Glomerular endothelial cell (primary cell): ENCODE measurements around the gene SARM1. TPM values are rescaled to one million over a fixed set of nuclear protein-coding genes. Genes with fewer than 3 reads are reported as not detected.

Experiments used
- DNase-seq: peaks from one replicate; pipeline ENCODE4 v3.0.0-alpha.2; 2011; ENCODE audit warnings: low read depth, low spot score; ENCODE audit errors: extremely low read depth
- total RNA-seq: library from RNA; depleted of rRNA; stranded (reverse); fragments of >200 nt; gene quantifications from 2 replicates; pipeline ENCODE4 v1.2.3, GENCODE V29; 2015

Gene SARM1
- total RNA-seq, 1 donor from 2014 or later: 6.7 TPM

DNA sequence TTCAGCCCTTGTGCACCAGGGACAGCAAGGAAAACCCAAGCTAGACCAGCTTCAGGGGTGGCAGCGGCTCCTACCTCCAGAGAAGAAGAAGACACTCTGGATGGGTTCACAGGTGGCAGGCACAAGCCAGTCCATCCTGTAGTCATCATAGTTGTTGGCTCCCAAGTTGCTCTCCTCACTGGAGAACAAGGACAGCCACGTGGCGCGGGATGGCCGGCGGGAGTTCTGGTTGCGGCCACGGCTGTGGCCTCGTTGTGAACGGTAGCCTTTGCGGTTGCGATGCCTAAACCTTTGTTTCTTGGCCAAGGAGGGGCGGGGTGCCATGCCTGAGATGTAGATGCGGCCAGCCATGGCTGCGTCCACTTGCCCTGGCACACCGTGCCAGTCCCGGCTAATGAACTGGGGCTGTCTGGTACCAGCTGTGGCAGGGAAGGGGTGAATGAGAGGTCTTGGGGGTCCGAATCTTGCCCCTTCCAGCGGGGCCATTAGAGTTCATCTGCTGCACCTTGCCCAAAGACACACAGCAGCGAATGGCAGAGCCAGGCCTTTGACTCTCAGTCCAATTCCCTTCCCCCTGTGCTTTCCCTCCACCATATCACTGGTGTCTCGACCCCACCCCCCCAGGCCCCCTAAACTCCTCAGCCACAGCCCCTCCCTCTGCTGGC lies 3.7 kb upstream of the SARM1 start:
- DNase-seq: no peak

- no peak for DNase-seq
Observed at GRCh38 chr17:28368306-28368831, 3.1 kb upstream of the SARM1 start.

- DNase-seq: no peak
Observed at GRCh38 chr17:28368915-28369683, 2.4 kb upstream of the SARM1 start.

DNA sequence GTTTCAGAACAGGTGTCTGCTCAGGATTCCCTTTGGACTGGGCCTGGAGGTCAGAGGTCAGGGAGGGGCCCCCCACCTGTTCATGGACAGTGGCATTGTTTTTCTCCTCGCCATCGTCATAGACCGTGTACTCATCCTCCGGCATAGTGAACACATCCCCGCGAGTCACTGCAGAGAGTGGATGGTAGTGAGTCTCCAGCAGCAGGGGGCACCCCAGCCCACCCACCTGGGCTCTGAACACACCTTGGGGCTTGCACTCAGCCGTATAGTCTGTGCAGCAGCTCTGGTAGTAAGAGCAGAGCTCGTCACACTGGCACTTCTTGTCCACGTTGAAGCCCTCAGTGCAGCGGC lies 1.8 kb upstream of the SARM1 start:
- DNase-seq: no peak

GRCh38 chr17:28370035-28370743 lies 1.3 kb upstream of the SARM1 start, which contains the start of gene VTN:
VTN (minus strand) TSS chr17:28370307; CDS start chr17:28370203, 104 bp downstream.
- DNase-seq: no peak

DNA sequence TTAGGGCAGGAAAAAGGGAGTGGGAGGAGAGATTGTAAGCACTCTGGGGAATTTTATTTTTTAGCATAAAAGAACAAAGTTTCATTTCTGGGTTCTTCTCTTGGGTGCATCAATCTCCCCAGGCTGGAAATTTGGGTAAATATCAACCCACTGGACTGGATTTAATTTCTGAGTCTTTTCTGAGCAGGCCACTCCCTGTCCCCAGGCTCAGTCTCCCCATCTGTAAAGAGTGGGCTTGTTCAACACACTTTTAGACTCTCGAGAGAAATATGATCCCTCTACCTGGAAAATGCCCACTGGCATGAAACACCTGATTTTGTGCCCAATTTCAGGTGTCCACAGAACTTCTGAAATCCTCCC lies 770 bp upstream of the SARM1 start:
- no peak for DNase-seq

DNA sequence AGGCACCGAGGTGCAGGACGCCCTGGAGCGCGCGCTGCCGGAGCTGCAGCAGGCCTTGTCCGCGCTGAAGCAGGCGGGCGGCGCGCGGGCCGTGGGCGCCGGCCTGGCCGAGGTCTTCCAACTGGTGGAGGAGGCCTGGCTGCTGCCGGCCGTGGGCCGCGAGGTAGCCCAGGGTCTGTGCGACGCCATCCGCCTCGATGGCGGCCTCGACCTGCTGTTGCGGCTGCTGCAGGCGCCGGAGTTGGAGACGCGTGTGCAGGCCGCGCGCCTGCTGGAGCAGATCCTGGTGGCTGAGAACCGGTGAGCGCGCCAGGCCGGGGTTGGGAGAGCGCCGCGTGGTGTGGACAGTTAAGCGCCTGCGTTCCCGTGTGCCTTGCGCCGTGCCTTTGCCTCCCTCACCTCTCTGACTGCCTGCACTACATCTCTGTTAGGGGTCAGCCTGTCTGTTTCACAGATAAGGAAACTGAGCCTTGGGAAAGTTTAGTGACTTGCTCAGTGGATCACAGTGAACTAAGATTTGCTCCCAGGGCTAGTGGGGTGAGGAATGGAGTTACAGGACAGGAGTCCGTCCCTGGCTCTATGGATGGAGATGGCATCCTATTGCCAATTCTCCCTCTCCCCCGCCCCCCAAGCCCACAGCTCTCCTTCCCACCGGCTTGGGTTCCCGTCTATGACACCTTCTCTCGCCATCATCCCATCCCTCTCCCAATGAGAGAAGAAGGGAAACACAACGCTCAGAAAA lies 880 bp downstream of the SARM1 start:
- no peak for DNase-seq

DNA sequence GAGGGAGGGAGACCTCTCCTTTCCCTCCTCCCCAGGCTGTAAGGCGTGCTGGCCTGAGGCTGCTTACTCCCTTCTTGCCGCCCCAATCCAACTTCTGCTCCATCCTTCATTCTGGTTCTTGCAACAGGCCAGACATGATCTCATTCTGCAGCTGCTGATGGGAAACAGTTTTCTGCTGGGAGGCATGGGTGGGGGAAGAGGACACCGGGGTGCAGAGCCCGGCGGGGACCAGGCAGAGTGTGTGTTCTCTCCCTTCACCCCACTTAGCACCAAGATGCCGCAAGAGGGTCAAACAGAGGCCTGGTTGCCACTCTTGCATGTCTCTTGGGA lies 1.4 kb downstream of the SARM1 start:
- no peak for DNase-seq

DNA sequence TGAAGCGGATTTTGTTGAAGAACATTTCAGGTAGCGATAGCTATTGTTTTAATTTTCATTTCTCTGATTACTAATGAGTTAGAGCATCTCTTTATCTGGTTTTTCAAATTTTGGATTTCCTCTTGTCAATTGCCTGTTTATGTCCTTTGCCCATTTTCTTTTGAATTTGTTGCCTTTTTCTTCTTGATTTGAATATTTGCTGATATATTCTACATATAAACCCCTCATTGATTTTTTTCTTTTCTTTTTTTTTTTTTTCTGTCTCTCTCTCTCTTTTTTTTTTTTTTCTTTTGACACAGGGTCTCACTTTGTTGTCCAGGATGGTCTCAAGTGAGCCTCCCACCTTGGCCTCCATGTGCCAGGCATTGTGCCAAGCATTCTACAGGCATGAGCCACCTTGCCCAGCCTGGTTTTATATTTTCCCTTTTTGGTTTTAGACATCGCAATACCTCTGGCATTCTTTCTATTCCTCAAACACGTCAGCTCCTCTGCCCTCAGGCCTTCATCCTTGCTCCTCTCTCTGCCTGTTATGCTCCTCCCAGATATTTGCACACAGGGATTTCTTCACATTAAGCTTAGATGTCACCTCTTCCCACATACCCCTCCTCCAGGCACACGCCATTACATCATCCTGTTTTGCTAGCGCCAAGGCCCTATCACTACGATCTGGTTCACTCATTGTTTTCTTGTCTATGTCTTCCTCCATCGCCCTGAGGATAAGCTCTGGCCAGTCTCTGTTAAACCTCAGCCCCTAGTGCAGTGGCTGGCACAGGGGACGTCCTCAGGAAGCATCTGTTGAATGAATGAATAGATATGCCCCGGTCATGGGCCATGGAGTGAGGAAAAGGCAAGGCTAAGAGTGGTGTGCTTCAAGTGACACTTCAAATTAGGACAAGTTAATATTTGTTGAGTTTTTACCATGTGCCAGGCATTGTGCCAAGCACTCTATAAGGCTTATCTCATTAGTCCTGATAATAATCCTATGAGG lies 8.6 kb downstream of the SARM1 start:
- DNase-seq: no peak

GRCh38 chr17:28381141-28381825 lies 9.8 kb downstream of the SARM1 start:
- no peak for DNase-seq

DNA sequence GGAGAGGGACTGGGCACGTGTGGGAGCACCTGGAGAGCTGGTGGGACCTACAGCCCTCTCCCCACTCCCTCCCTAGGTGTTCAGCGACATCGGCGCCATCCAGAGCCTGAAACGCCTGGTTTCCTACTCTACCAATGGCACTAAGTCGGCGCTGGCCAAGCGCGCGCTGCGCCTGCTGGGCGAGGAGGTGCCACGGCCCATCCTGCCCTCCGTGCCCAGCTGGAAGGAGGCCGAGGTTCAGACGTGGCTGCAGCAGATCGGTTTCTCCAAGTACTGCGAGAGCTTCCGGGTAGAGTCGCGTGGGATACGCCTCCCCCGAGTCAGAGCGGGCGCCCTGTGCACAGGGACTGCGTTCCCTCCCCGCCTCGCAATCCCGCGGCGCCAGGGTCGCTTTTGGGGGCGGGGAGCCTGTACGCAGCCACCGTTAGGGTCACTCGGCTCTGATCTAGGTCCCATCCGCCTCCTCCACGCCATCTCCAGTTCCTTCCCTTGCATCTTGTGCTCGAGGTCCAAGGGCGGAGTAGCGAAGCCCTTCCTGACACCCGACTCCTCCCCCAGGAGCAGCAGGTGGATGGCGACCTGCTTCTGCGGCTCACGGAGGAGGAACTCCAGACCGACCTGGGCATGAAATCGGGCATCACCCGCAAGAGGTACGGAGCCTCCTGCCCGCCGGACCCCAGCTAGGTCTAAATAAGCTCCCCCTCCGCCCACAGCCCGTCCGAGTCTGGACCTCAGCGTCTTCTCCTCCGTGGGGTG lies 13.0 kb downstream of the SARM1 start:
- no peak for DNase-seq

- DNase-seq: no peak
Observed at GRCh38 chr17:28385037-28385400, 13.5 kb downstream of the SARM1 start.

DNA sequence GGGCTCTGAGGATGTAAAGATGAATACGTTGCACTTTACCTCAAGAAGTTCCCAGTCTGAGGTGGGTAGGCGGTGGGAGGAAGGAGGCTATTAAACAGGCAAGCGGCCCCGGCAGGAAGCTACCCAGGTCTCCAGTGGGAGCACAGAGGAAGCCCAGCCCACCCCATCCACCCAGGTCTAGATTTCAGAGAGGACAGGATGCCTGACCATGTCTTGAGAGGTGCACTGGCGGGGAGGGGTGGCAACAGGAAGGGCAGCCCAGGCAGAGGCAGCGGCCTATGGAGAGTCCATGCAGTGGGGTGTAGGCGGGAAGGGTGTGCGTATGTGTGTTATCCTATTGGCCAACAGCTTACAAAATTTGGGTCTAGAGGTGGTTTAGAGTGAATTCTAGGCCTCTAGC lies 13.9 kb downstream of the SARM1 start:
- DNase-seq: no peak

- no peak for DNase-seq
Observed at GRCh38 chr17:28386391-28386790, 14.9 kb downstream of the SARM1 start.

DNA sequence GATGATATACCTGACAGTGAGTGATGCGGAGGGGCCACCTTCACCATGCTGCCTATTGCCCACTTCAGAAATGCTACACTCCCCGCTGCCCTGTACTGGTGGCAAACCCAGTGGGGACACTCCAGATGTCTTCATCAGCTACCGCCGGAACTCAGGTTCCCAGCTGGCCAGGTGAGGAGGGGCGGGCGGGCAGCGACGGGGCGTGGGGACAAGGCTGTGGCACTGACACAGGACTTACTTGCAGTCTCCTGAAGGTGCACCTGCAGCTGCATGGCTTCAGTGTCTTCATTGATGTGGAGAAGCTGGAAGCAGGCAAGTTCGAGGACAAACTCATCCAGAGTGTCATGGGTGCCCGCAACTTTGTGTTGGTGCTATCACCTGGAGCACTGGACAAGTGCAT lies 16.6 kb downstream of the SARM1 start:
- no peak for DNase-seq

DNA sequence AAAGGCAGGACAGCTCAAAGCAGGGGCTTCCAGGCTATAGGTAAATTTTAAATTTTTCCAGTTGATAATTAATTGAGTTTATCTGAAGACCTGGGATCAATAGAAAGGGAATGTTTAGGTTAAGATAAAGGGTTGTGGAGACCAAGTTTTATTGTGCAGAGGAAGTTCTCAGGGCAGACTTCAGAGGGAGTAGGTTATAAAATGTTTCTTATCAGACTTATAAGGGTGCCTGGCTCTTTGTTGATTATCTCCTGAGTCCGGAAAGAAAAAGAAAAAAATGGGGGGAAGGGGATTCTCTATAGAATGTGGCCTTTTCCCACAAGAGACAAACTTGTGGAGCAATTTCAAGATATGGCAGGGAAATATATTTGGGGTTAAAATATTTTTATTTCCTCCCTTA lies 18.6 kb downstream of the SARM1 start:
- no peak for DNase-seq

DNA sequence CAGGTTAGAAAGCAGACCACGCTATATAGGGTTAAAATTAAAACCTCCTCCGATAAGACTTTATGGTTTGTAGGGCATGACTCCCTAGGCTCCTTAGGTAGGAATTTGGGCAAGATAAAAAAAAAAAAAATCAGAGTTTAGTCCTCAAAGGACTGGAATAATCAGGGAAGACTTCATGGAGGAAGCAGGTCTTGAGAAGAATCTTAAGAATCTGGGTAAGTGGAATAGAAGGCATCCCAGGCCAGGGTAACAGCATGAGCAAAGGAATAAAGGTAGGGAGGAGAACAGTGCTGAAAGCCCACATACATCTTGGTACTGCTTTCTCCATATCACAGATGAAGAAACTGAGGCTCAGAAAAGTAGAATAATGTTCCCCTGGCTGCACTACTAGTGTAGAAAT lies 19.1 kb downstream of the SARM1 start:
- no peak for DNase-seq

DNA sequence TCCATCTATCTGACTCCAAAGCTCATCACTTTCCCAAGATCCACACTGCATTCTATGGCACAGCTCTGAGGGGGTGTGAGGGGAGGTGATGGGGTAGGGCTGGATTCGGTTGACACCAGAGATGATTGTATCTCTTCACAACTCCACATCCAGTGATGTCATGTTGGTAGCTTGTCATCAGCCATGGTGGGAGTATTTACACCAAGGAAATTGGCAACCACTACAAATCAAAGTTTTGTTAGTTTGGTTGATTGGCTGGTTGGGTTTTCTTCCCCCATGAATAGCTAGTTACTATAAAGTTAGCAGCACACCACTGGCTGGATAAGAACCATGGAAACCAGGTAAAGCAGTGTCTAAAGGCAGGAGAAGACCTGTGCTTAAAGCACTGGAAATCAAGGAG lies 19.5 kb downstream of the SARM1 start:
- no peak for DNase-seq

DNA sequence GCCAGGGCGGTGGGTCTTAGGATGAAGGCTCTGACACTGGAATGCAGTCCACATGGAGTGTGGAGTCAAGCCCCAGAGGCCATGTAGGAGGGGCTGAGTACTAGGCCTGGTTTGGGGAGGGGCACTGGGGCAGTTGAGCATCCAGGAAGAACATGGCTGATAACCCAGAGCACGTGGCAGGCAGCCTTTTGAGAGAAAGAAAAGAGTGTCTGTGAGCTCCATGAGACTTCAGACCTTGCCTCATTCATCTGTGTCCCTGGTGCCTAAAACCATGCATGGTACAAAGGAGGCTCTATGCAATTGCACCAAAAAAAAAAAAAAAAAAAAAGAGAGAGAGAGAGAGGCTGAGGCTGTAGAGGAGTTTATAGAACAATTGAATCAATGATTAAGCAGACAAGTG lies 19.9 kb downstream of the SARM1 start:
- no peak for DNase-seq
